ENCODE results near the gene UCKL1.

GRCh38 chr20:63892402-63892801 is 63.8 kb downstream of the UCKL1 start:
- TF ChIP-seq, protein P1, sequence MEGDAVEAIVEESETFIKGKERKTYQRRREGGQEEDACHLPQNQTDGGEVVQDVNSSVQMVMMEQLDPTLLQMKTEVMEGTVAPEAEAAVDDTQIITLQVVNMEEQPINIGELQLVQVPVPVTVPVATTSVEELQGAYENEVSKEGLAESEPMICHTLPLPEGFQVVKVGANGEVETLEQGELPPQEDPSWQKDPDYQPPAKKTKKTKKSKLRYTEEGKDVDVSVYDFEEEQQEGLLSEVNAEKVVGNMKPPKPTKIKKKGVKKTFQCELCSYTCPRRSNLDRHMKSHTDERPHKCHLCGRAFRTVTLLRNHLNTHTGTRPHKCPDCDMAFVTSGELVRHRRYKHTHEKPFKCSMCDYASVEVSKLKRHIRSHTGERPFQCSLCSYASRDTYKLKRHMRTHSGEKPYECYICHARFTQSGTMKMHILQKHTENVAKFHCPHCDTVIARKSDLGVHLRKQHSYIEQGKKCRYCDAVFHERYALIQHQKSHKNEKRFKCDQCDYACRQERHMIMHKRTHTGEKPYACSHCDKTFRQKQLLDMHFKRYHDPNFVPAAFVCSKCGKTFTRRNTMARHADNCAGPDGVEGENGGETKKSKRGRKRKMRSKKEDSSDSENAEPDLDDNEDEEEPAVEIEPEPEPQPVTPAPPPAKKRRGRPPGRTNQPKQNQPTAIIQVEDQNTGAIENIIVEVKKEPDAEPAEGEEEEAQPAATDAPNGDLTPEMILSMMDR (IDR thresholded peaks at IDR 0.05): no peak
- TF ChIP-seq POLR2AphosphoS5 (IDR thresholded peaks at IDR 0.05): no peak
